Lower leg skin (tissue), 3 donors: ENCODE data around the gene EEF1AKMT2.

Experiments used
- CTCF ChIP-seq, 3 donors: fragments of 450-650 bp; IDR thresholded peaks; one replicate each; pipeline ENCODE4 v1.5.1; 2016; ENCODE audit warnings: antibody characterized with exemption in 3 of 3, mild to moderate bottlenecking in 3 of 3, moderate library complexity in 2 of 3
- POLR2A ChIP-seq, 2 donors: fragments of 450-650 bp; IDR thresholded peaks; one replicate each; pipeline ENCODE4 v1.6.1; 2016 to 2017; ENCODE audit warnings: antibody characterized with exemption in 2 of 2, mild to moderate bottlenecking in 1 of 2, moderate library complexity in 1 of 2

GRCh38 chr10:124754227-124754626, 37.5 kb downstream of the EEF1AKMT2 start:
- no peak for TF ChIP-seq CTCF (IDR thresholded peaks at IDR 0.05)
- TF ChIP-seq POLR2A (IDR thresholded peaks at IDR 0.05): no peak
